ENCODE measurements around the gene TBC1D23. TPM values are rescaled to one million over a fixed set of nuclear protein-coding genes. Genes with fewer than 3 reads are reported as not detected.
"Not testable (repeated sequence)": the region's sequence is repeated elsewhere in the genome, so short reads cannot be mapped to it uniquely, and the experiment has no call there.

TBC1D23 gene
- total RNA-seq, 1 donor from 2014 or later, result 45.9 TPM

DNA sequence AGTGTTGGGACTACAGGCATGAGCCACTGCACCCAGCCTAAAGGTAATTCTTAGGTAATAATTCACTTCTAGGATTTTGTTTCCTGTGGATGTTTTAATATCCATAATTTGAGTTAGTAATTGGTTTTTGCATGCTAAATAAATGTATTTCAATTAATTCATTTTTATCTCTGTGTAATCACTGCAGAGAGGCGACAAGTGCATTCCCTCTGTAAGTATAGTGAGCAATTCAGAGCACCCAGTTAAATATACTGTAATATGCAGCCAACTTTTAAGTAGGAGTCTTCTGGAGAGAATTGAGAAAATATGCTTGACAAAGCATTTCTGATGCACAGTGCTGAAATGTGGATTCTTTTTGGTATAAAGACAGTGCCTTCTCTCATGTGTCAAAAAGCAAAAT, 5.7 kb downstream of the TBC1D23 start:
- Histone ChIP-seq H3K4me3 (ENCODE audit: low read length in 3 of 3) (no peak overlapping the region), H3K36me3 (ENCODE audit: control insufficient read depth in 3 of 3, insufficient read depth in 3 of 3, low read length in 3 of 3) (no peaks in the 10 kb centered on the region), H3K27me3 (ENCODE audit: control insufficient read depth in 3 of 3, insufficient read depth in 3 of 3, low read length in 3 of 3) (no peaks in the 10 kb centered on the region), H3K9ac (ENCODE audit: low read depth in 1 of 3, low read length in 3 of 3) (peak overlapping the region in 1 of 3 donors; percentile 21), H3K9me3 (ENCODE audit: control insufficient read depth in 3 of 3, low read length in 3 of 3) (no peaks in the 10 kb centered on the region), H3K4me1 (ENCODE audit: control insufficient read depth in 3 of 3, insufficient read depth in 3 of 3, low read length in 3 of 3) (peaks cover 28 to 63% (median 32%) of the 10 kb centered on the region in 3 donors), H3K27ac (ENCODE audit: low read depth, low read length) (no peak overlapping the region)

DNA sequence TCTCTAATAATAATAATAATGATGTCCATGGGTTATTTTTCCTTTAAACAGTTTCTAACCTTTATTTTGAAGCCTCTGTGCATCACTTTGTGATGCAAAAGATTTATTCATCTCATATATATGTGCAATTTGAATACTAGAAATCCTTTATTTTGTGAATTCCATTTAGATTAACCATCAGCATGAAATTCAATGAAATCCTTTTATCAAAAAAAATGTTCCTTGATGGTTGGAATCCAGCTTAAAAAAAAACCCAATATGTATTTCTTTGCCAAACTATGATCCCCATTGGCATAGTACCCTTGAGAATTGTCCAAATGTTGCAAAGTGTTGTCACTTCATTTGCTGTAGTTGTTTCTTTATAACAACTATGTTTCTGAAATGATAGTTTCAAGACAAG, 7.4 kb downstream of the TBC1D23 start:
- peak overlapping the region; percentile 65 for H3K27ac ChIP-seq (ENCODE audit: low read depth, low read length)

DNA sequence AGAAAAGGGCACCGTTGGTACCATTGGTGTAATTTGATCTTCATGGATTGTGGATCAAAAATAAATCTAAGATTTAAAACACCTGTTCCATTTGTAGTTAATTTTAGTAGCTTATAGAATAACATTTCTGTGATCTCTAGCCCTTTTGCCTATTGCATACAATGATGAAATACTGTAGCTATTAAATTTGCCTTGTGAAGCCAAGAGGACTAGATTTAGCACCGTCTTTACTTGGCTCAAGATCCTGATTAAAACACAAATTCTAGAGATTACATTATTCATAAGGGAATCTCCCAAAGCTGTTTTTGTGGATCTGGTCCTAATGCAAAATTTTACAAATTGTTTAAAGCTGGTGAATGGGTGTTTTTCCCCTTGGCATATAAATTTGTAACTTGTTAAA, 8.2 kb downstream of the TBC1D23 start:
- Histone ChIP-seq H3K27me3 (ENCODE audit: control insufficient read depth in 3 of 3, insufficient read depth in 3 of 3, low read length in 3 of 3) (no peaks in the 10 kb centered on the region), H3K9ac (ENCODE audit: low read depth in 1 of 3, low read length in 3 of 3) (peak overlapping the region in 2 of 3 donors; percentile 2 to 22), H3K9me3 (ENCODE audit: control insufficient read depth in 3 of 3, low read length in 3 of 3) (no peaks in the 10 kb centered on the region), H3K4me1 (ENCODE audit: control insufficient read depth in 3 of 3, insufficient read depth in 3 of 3, low read length in 3 of 3) (peaks cover 17 to 43% (median 23%) of the 10 kb centered on the region in 3 donors), H3K27ac (ENCODE audit: low read depth, low read length) (peak overlapping the region; percentile 65), H3K36me3 (ENCODE audit: control insufficient read depth in 3 of 3, insufficient read depth in 3 of 3, low read length in 3 of 3) (no peaks in the 10 kb centered on the region), H3K4me3 (ENCODE audit: low read length in 3 of 3) (no peak overlapping the region)

More for the DNA sequence above, 7.4 kb downstream of the TBC1D23 start:
- H3K9ac ChIP-seq (ENCODE audit: low read depth in 1 of 3, low read length in 3 of 3), result peak overlapping the region in 1 of 3 donors; percentile 22
- no peaks in the 10 kb centered on the region for H3K27me3 ChIP-seq (ENCODE audit: control insufficient read depth in 3 of 3, insufficient read depth in 3 of 3, low read length in 3 of 3)
- no peaks in the 10 kb centered on the region for H3K36me3 ChIP-seq (ENCODE audit: control insufficient read depth in 3 of 3, insufficient read depth in 3 of 3, low read length in 3 of 3)
- H3K4me3 ChIP-seq (ENCODE audit: low read length in 3 of 3), result no peak overlapping the region
- H3K4me1 ChIP-seq (ENCODE audit: control insufficient read depth in 3 of 3, insufficient read depth in 3 of 3, low read length in 3 of 3), result peaks cover 25 to 51% (median 28%) of the 10 kb centered on the region in 3 donors
- no peaks in the 10 kb centered on the region for H3K9me3 ChIP-seq (ENCODE audit: control insufficient read depth in 3 of 3, low read length in 3 of 3)

DNA sequence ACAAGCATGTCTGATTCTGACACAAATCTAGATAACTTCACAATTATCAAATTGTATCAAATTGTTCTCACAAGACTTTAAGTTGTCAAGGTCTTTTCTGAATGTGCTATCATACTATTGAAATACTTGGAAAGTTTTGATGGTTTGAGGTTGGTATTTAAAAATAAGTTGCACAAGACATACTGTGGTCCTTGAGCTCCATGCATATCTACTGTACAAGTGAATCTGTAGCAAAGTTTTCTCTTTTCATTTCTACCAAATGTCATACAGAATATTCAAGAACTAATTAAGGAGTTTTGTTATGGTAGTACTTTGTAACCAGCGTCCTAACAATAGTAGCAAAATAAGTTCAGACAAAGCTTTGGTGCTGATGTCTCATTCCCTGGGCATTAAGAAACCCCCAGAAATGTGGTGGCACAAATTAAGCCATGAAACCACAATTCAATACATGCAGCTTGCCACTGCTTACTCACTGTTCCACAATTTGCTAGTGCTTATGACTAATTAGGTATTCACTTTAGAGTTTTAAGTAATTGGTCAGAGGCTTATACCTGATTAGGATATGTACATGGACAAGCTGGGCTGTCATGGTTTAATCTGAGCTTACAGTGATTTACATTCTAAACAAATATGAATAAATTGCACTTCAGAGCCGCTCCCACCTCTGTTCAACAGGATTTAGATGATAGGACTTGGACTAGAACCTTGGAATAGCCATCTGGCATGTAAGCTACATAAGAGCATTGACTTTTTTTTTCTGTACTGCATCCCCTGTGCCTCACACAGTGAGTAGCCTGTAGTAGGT, 8.8 kb downstream of the TBC1D23 start:
- no peaks in the 10 kb centered on the region for H3K36me3 ChIP-seq (ENCODE audit: control insufficient read depth in 3 of 3, insufficient read depth in 3 of 3, low read length in 3 of 3)
- no peak overlapping the region for H3K4me3 ChIP-seq (ENCODE audit: low read length in 3 of 3)
- H3K4me1 ChIP-seq (ENCODE audit: control insufficient read depth in 3 of 3, insufficient read depth in 3 of 3, low read length in 3 of 3), result peaks cover 16 to 40% (median 23%) of the 10 kb centered on the region in 3 donors
- peak overlapping the region; percentile 65 for H3K27ac ChIP-seq (ENCODE audit: low read depth, low read length)
- H3K9me3 ChIP-seq (ENCODE audit: control insufficient read depth in 3 of 3, low read length in 3 of 3), result no peaks in the 10 kb centered on the region
- peak overlapping the region in 2 of 3 donors; percentile 1 to 2 for H3K9ac ChIP-seq (ENCODE audit: low read depth in 1 of 3, low read length in 3 of 3)
- H3K27me3 ChIP-seq (ENCODE audit: control insufficient read depth in 3 of 3, insufficient read depth in 3 of 3, low read length in 3 of 3), result no peaks in the 10 kb centered on the region

DNA sequence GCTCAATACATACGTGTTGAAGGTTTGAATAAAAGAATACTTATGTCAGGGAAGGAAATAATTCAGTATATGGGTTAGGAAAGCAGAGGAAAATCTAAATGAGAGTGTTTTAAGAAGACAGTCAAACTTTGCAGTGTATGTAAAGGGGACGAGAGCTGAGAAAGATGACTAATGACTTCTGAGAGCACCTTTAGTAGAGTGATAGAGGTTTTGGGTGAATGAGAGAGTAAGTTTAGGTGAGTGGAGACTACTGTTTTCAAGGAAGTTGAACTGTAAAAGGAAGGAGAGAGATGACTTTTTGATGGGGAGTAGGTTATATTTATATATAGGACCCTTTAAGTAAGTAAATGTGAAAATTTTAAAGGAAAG, 9.4 kb downstream of the TBC1D23 start:
- Histone ChIP-seq H3K9me3 (ENCODE audit: control insufficient read depth in 3 of 3, low read length in 3 of 3) (no peaks in the 10 kb centered on the region), H3K27me3 (ENCODE audit: control insufficient read depth in 3 of 3, insufficient read depth in 3 of 3, low read length in 3 of 3) (no peaks in the 10 kb centered on the region), H3K9ac (ENCODE audit: low read depth in 1 of 3, low read length in 3 of 3) (no peak overlapping the region), H3K27ac (ENCODE audit: low read depth, low read length) (peak overlapping the region; percentile 65), H3K4me3 (ENCODE audit: low read length in 3 of 3) (no peak overlapping the region), H3K36me3 (ENCODE audit: control insufficient read depth in 3 of 3, insufficient read depth in 3 of 3, low read length in 3 of 3) (no peaks in the 10 kb centered on the region), H3K4me1 (ENCODE audit: control insufficient read depth in 3 of 3, insufficient read depth in 3 of 3, low read length in 3 of 3) (peaks cover 18 to 34% (median 20%) of the 10 kb centered on the region in 3 donors)

DNA sequence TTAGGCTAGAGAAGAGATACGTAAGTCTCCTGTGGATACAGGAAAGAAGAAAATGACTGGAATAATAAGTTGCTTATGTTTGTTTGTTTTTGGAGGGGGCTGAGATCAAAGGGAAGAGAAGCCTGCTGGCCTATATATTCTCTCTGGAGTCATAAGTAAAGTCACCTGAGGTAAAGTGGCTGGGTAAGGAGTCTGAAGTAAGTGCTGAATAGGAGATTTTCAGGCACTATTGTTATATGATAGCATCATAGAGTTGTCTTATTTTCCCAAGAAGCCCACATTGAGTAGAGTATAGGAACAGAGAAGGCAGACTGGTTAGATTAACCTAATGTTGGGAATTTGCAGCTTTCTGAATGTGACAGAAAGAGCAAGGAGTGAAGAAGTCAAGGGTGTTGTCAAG, 10.7 kb downstream of the TBC1D23 start:
- no peaks in the 10 kb centered on the region for H3K27me3 ChIP-seq (ENCODE audit: control insufficient read depth in 3 of 3, insufficient read depth in 3 of 3, low read length in 3 of 3)
- H3K9me3 ChIP-seq (ENCODE audit: control insufficient read depth in 3 of 3, low read length in 3 of 3), result no peaks in the 10 kb centered on the region
- peaks cover 18 to 29% (median 18%) of the 10 kb centered on the region in 3 donors for H3K4me1 ChIP-seq (ENCODE audit: control insufficient read depth in 3 of 3, insufficient read depth in 3 of 3, low read length in 3 of 3)
- H3K27ac ChIP-seq (ENCODE audit: low read depth, low read length), result no peak overlapping the region
- H3K36me3 ChIP-seq (ENCODE audit: control insufficient read depth in 3 of 3, insufficient read depth in 3 of 3, low read length in 3 of 3), result no peaks in the 10 kb centered on the region
- H3K4me3 ChIP-seq (ENCODE audit: low read length in 3 of 3), result no peak overlapping the region
- H3K9ac ChIP-seq (ENCODE audit: low read depth in 1 of 3, low read length in 3 of 3), result no peak overlapping the region

DNA sequence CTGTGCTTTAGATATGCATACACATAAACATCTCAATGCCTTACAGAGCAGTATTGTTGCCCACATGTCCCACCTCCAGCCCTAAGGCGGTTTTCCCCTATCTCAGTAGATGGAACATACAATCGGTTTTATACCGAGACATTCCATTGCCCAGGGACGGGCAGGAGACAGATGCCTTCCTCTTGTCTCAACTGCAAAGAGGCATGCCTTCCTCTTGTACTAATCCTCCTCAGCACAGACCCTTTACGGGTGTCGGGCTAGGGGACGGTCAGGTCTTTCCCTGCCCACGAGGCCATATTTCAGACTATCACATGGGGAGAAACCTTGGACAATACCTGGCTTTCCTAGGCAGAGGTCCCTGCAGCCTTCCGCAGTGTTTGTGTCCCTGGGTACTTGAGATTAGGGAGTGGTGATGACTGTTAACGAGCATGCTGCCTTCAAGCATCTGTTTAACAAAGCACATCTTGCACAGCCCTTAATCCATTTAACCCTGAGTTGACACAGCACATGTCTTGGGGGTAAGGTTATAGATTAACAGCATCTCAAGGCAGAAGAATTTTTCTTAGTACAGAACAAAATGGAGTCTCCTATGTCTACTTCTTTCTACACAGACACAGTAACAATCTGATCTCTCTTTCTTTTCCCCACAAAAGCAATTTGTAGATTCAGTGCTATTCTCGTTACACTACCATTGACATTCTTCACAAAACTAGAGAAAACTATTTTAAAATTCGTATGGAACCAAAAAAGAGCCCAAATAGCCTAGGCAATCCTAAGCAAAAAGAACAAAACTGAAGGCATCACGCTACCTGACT, 12.2 kb downstream of the TBC1D23 start:
- not testable (repeated sequence) for H3K4me3 ChIP-seq (ENCODE audit: low read length in 3 of 3); H3K27ac ChIP-seq (ENCODE audit: low read depth, low read length); H3K27me3 ChIP-seq (ENCODE audit: control insufficient read depth in 3 of 3, insufficient read depth in 3 of 3, low read length in 3 of 3); H3K36me3 ChIP-seq (ENCODE audit: control insufficient read depth in 3 of 3, insufficient read depth in 3 of 3, low read length in 3 of 3); H3K9ac ChIP-seq (ENCODE audit: low read depth in 1 of 3, low read length in 3 of 3); H3K9me3 ChIP-seq (ENCODE audit: control insufficient read depth in 3 of 3, low read length in 3 of 3)
- H3K4me1 ChIP-seq (ENCODE audit: control insufficient read depth in 3 of 3, insufficient read depth in 3 of 3, low read length in 3 of 3), result peaks cover 15 to 23% (median 22%) of the 10 kb centered on the region in 3 donors

DNA sequence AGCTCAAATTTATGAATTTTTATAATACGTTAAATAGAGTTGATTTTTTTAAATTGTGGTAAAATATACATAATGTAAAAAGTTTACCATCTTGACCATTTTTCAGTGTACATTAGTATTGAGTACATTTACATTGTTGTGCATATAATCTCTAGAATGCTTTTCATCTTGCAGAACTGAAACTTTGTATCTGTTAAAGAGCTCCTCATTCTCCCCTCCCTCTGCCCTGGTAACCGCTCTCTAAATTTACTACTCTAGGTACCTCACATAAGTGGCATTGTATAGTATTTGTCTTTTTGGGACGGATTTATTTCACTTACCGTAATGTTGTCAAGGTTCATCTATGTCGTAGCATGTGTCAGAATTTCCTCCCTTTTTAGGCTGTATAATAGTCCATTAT, 13.6 kb downstream of the TBC1D23 start:
- Histone ChIP-seq H3K4me1 (ENCODE audit: control insufficient read depth in 3 of 3, insufficient read depth in 3 of 3, low read length in 3 of 3) (peaks cover 17 to 25% (median 22%) of the 10 kb centered on the region in 3 donors), H3K9me3 (ENCODE audit: control insufficient read depth in 3 of 3, low read length in 3 of 3) (no peaks in the 10 kb centered on the region), H3K27ac (ENCODE audit: low read depth, low read length) (no peak overlapping the region), H3K9ac (ENCODE audit: low read depth in 1 of 3, low read length in 3 of 3) (no peak overlapping the region), H3K4me3 (ENCODE audit: low read length in 3 of 3) (no peak overlapping the region), H3K27me3 (ENCODE audit: control insufficient read depth in 3 of 3, insufficient read depth in 3 of 3, low read length in 3 of 3) (no peaks in the 10 kb centered on the region), H3K36me3 (ENCODE audit: control insufficient read depth in 3 of 3, insufficient read depth in 3 of 3, low read length in 3 of 3) (no peaks in the 10 kb centered on the region)

DNA sequence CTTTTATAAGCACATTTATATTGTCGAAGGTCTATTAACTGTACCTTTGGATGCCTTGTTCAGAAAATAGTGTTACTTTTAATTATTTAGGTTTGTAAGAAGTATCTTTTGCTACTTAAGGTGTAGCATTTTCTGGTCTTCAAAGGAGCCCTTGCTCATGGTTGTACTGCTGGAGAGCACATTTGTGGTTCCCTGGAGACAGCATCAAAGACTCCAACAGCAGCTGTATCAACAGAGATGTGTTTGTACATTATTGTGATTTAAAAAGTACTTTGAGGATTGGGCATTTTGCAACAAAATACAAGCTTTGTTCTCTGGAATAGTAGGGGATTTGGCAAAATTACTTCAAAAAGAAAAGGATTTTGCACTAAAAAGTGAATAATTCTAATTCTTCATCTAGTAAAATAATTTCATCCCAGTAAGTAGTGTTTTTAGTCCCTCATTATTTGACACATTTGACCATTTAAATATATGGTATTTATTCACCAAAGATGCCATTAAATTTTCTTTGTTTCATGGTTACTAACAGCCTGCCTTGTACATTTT, 16.5 kb downstream of the TBC1D23 start:
- Histone ChIP-seq H3K27me3 (ENCODE audit: control insufficient read depth in 3 of 3, insufficient read depth in 3 of 3, low read length in 3 of 3) (no peaks in the 10 kb centered on the region), H3K36me3 (ENCODE audit: control insufficient read depth in 3 of 3, insufficient read depth in 3 of 3, low read length in 3 of 3) (peaks cover 0 to 6% (median 2%) of the 10 kb centered on the region in 3 donors), H3K9ac (ENCODE audit: low read depth in 1 of 3, low read length in 3 of 3) (no peak overlapping the region), H3K9me3 (ENCODE audit: control insufficient read depth in 3 of 3, low read length in 3 of 3) (no peaks in the 10 kb centered on the region), H3K4me1 (ENCODE audit: control insufficient read depth in 3 of 3, insufficient read depth in 3 of 3, low read length in 3 of 3) (peaks cover 4 to 12% (median 10%) of the 10 kb centered on the region in 3 donors), H3K27ac (ENCODE audit: low read depth, low read length) (no peak overlapping the region), H3K4me3 (ENCODE audit: low read length in 3 of 3) (no peak overlapping the region)
